Measurements from ENCODE around the gene CD248.
"Not testable (repeated sequence)": the region's sequence is repeated elsewhere in the genome, so short reads cannot be mapped to it uniquely, and the experiment has no call there.

CD248 gene, protein sequence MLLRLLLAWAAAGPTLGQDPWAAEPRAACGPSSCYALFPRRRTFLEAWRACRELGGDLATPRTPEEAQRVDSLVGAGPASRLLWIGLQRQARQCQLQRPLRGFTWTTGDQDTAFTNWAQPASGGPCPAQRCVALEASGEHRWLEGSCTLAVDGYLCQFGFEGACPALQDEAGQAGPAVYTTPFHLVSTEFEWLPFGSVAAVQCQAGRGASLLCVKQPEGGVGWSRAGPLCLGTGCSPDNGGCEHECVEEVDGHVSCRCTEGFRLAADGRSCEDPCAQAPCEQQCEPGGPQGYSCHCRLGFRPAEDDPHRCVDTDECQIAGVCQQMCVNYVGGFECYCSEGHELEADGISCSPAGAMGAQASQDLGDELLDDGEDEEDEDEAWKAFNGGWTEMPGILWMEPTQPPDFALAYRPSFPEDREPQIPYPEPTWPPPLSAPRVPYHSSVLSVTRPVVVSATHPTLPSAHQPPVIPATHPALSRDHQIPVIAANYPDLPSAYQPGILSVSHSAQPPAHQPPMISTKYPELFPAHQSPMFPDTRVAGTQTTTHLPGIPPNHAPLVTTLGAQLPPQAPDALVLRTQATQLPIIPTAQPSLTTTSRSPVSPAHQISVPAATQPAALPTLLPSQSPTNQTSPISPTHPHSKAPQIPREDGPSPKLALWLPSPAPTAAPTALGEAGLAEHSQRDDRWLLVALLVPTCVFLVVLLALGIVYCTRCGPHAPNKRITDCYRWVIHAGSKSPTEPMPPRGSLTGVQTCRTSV

DNA sequence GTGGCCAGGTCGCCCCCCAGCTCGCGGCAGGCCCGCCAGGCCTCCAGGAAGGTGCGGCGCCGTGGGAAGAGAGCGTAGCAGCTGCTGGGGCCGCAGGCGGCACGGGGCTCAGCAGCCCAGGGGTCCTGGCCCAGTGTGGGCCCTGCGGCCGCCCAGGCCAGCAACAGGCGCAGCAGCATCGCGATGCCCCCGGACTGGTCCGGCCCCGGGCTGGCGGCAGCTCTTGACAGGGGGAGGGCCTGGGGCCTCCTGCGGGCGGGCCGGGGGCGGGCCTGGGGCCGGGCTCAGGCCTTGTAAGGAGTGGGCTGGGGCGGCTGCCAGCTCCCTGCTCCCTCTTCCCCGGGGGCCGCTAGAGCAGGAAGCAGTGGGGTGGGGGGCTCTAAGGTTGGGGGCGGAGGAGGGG is at the start of gene CD248:
Gene CD248 (minus strand): TSS at position 196 of the 403 bp plus-strand sequence. CDS start 17 bp downstream, at position 179.
- no peak for DNase-seq

DNA sequence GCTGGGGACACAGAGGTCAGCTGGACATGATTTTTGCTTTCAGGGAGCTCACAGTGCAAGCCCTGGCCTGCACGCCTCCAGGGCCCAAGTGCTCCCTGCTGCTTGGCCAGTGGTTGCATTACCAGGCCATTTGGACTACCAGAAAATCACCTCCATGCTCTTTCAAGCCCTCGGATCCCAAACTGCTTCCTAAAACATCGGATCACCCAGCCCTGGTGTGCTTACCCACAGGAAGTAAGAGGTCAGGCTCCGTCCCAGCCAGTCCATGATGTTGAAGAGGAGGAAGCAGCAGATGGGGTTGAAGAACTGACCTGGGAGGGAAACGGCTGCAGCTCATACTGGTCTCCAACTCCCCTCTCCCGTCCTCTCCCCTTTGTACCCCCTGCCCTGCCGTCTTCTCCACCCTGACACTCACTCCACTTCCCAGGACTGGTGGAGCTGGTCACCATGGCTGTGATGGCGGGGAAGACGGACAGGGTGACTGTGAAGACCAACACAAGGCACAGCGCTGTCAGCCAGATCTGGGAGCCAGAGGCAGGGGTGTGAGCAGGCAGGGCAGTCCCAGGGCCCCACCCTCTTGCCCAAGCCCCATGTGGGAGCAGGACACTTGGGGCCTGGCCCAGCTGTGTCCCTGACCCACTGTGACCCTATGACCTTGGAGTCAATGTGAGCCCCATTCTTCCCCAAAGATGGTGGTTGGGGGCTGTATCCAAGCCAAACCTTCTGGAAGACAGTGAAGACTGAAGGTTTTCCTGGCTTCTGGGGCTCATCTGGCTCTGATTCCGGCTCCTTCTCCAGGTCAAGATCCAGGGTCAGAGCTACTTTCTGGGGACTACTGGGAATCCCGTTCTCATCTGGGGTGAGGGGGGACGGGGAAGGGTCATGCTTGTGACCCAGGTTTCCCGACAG is 49.1 kb upstream of the CD248 start:
- DNase-seq = no peak

DNA sequence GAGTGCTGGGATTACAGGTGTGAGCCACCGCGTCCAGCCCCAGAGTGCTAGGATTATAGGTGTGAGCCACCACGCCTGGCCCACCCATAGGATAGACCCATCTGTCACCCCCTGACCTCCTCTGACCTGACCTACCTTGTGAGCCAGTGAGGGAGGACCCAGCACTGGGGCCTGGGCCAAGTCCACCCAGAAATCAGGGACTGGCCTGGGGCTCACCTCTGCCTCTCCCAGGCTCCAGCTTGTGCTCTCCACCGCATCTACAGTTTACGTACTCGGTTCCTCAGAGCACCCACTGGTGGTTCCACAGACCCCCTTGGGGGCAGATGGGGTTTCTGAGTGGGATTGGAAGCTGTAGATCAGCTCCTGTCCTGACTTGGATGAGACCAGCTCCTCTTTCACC is 48.3 kb upstream of the CD248 start:
- DNase-seq = no peak

DNA sequence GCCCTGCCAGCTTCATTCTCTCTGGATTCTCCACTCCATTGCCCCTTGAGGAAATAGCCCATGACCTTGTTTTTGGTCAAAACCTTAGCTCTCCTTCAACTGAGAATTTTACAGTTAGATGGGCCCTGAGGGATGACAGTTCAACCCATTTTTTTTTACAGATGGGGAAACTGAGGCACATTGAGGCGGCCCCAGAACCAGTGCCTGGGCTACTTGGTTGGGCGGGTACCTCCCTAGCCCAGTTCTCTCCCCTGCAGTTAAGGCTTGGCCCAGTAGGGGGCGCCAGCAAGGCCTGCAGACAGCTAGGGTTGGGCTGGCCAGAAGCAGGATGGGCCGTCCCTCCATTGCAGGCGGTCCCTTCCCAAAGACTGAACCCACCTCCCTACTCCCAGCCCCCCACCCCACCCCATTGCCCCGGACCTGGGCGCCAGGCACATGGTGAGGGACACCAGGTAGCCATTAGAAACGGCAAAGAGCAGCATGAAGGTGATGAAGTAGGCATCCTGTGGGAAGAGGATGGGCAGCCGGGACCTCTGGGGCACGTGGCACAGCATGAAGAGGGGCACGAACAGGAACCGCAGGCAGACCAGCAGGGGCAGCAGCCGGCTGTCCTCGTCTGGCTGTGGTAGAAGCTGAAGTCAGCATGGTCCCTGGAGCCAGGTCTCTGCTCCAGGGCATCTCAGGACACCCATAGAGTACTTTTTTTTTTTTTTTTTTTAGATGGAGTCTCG is 47.1 kb upstream of the CD248 start:
- DNase-seq = peak; percentile 58

DNA sequence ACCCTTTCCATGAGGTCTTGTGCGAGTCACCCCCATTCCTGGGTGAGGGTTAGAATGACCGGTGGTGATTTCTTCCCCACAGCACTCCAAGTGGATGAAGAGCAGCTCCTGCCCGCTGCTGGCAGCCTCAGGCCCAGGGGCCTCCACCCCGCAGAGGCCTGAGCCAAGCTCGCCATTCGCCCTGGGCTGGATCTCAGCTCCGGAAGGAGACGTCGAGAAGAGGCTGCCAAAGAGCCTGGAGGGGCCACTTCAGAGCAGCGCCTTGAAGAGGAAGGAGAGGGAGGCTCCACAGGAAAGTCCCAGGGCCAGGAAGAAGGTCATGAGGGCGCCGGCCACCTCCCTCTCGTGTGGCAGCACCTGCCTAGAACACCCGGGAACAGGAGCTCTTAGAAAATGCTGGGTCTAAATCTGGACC is 46.4 kb upstream of the CD248 start:
- no peak for DNase-seq

DNA sequence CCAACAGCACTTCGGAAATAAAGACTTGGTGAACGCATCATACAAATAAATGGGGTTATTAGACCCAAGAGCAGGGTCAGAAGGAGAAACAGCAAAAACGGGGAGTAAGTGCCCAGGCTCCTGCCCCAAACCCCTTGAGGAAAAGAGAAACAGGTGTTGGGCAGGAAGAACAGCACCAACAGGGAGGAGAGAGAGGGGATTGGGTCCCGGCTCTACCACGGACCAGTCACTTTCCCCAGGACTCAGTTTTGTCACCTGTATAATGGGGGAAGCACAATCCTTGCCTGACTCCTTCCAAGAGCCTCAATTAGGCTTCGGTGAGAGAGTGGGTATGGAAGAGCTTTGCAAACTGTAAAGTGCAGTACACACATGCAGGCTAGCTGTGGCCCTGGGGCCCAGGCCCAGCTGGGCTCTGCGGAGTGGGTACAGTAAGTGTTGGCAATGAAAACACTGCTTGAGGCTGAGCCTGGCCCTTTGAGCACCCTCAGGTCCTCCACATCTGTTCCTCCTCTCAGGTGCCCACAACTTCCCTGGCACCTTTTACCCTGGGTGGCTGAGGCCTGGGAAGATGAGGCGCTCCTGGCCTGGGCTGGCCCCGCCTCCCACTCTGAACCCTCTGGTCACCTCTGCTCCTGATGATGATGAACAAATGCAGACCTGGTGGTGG is 45.8 kb upstream of the CD248 start:
- DNase-seq = no peak

DNA sequence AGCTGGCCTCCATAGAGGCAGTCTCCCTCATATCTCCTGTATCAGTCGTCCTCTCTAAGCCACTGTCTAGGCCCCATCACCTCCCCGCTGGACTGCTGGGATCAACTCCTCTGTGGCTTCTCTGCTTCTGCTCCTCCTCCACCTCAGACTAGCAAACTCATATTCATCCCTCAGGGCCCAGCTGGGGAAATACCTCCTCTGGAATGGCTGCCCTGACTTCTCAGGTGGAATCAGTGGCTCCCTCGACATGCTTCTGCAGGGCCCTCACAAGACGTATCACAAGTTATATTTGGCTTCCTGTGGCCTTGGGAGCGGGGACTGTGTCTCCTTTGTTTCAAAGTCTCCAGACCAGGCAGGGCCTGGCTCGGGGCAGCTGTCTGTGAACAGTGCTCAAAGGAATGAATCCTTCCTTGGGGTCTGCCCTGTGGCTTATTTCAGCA is 44.7 kb upstream of the CD248 start:
- DNase-seq = no peak

DNA sequence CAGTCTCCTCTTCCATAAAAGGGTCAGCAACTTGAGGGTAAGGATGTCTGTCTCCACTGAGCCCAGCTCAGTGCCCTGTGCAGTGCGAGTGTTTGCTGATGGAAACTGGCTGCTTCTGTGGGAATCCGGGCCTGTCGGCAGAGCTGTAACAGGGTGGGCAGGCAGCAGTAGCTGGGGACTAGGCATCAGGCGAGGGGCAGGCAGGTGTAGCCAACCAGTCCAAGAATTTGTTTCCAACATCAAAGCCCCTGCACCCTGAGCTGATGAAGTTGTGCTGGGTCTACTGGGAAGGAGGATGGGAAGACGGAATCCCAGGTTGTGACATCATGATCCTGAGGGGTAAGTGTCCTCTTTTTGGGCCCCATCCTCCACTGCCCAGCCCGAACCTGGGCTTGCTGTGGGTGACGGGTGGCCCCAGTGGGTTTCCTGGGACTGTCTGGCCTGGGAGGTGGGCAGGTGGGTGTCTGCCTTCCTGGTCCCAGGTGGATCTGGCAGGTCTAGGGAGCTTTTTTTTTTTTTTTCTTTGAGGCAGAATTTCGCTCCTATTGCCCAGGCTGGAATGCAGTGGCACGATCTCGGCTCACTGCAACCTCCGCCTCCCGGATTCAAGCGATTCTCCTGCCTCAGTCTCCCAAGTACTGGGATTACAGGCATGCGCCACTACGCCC is 43.7 kb upstream of the CD248 start:
- DNase-seq = no peak

DNA sequence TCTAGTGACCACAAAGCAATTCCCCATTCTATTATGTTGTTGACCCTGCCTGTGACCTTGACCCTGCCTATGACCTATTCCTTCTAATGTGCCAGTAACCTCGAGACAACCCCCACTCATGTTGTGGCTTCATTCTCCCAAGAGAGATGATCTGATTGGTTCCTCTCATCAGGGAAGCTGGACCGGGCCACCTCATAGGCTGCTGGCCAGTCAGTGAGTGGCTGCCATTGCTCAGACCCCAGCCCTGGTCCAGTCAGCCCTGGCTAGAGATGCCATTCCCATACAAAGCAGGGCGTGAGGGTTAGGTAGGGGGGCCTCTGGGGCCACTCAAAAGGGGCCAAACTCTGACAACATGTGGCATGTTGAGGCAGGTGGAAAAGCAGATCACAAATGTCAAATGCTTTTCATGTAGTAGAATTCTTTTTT is 42.8 kb upstream of the CD248 start:
- no peak for DNase-seq

DNA sequence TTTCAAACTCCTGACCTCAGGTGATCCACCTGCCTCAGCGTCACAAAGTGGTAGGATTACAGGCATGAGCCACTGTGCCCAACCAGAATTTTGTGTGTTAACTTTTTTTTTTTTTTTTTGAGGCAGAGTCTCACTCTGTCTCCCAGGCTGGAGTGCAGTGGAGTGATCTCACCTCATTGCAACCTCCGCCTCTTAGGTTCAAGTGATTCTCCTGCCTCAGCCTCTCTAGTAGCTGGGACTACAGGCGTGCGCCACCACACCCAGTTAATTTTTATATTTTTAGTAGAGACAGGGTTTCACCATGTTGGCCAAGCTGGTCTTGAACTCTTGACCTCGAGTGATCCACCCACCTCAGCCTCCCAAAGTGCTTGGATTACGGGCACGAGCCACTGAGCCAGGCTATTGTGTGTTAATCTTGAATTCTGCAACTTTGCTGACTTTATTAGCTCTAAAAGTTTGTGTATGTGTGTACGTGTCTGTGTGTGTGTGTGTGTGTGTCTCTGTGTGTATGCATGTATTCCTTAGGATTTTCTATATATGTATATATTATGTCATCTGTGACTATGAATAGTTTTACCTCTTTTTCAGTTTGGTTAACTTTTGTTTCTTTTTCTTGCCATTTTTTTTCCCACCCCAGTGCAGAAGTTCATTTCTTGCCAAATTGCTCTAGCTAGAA is 33.9 kb upstream of the CD248 start:
- not testable (repeated sequence) for DNase-seq

DNA sequence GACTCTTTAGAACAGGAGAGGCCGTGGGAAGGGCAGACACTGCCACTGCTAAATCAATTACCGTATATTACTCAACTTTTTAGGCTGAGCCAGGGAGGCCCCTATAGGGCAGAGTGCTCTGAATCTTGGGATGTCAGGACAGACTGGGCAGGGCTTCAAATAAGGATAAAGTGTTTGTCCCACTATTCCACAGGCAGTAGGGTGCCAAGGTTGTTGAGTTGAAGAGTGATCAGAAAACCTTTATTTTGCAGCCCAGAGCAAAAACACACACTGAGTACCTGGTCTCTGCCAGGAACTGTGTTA is 32.2 kb upstream of the CD248 start:
- no peak for DNase-seq

DNA sequence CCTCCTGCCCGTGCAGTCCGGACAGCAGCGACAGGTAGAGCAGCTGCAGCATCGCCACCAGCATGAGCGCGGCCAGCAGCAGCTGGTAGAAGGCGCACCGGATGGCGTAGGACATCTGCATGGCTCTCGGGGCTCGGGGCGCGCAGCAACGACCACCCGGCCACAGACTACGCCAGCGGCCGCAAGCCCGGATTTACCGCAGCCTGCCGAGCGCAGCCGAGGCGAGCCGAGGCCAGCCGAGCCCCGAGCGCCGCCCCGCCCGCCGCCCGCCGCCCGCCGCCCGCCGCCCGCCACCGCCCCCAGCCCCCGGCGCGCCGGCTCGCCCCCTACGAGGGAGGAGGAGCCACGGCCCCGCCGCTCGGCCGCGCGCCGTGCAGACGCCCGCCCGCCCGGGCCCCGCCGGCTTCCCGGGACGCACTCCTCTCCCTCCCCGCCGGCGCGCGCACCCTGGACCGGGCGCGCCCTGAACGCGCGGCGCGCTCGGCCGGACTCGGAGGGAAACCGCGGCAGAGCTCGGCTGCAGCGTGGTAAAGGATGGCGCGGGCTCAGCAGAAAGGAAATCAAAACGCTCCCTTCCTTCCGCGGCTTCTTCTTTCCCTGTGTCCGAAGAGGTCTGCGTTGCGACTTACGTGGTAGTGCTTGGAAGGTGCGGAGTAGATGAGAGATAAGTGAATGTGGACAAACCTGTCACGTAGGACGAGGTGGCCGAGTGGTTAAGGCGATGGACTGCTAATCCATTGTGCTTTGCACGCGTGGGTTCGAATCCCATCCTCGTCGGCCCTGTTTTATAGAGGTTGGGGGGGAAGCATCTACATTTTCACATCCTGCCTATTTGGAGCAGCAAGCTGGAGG is 30.8 kb upstream of the CD248 start, which contains the start of gene B4GAT1:
Gene B4GAT1 (minus strand): TSS at position 205 of the 852 bp plus-strand sequence. CDS start 84 bp downstream, at position 121.
- peak; percentile 76 for DNase-seq

DNA sequence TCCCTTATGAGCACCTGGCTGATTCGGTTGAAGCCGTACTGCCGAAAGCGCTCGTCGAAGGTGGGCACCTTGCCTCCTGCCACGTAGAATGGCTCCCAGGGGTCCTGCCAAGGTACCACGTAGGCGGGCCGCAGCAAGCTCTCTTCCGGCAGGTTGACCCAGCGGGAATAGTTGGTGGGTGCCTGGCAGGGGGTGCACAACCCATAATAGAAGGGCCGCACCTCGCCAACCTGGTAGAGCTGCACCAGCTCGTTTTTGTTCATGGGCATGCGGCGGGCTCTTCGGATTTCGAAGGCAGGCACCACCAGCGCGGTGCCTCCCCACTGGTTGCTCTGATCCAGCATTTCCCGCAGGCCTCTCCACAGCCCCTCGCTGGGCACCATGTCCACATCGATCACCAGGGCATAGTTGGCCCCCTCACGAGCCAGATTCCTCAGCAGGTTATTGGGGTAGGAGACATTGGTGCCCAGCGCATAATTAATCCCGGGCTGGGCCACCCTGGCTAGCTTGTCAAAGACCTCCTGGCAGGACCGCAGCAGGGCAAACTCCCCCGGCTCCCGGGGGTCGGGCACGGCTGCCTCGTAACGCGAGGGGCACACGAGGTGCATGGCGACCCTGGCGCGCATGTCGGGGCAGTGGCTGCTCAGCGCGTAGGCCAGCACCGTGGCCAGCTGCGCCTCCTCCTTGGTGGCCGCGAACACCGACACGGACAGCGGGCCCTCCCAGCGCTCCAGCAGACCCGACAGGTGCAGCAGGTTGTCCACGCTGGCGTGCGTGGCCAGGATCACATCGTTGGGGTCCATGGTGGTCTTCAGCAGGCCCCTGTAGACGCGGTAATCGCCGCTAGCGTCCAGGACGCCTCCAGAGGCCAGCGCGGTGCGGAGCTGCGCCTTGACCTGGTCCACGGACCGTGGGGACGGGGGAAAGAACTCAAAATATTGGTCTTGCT is 29.9 kb upstream of the CD248 start:
- no peak for DNase-seq

DNA sequence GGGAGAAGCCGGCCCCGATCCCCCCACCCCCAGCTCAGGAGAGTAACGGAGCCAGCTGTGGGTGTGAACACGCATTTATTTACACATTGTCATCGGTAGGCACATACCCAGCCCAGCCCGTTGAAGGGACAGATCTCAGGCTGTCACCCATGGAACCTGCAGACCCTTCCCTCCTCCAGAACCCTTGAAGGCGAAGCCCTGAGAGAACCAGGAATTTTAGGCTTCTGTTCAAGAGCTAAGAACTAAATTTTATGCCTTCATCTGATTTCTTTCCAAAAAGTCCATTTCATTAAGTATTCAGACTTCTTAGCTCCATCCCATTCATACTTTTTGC is 28.4 kb upstream of the CD248 start:
- DNase-seq = no peak

DNA sequence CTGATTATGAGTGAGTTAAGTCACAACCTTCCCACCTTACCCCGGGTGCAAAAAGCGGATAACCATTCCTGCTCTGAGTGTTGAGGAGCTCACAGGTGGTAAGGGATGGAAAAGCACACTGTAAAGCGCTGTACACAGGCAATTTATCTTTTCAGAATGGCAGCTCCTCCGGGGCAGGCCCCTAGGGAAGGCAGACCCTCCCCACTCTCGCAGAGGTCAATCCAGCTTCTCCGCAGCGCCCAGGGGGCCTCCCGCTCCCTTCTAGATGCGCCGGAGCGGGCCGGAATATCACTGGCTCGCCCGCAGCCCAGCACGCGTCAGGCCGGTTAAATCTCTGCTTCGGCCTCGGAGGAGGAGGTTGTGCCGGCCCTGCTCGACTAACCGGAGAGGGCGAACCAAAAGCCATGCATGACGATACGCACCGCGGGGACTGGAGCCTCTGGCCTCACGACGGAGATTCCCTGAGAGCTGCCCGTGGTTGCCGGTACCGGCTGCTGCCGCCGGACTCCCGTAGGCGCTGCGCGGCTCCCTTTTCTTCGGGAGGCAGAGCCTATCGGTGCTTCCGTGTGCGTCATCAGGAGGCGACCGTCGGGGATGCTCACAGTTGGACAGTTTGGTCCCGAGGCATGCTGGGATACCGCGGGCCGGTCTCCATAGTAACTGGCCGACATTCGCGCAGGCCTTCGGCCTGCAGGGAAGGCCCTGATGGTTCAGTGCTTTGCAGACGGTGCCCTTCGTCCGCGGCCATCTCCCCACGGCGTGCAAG is 27.9 kb upstream of the CD248 start, which contains the start of gene BRMS1:
Gene BRMS1 (minus strand): TSS at position 555 of the 766 bp plus-strand sequence. CDS start 2,870 bp downstream, outside the sequence.
- DNase-seq = peak; percentile 96

DNA sequence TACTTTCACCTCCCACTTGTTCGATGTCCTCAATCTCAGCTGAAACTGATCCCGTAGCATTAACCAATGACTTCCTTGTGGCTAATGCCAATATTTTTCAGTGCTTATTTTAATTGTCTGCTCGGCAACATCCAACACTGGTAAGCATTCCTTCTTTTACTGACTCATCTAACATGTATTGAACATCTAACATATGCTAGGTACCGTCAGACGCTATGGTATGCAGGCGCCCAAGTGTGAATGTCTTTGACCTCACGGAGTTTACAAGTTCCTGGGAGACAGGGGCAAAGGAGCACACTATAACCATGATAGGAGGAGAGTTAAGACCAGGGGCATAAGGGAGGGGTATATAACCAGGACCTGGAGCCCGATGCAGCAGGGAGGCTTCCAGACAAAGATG is 26.3 kb upstream of the CD248 start:
- DNase-seq = no peak

DNA sequence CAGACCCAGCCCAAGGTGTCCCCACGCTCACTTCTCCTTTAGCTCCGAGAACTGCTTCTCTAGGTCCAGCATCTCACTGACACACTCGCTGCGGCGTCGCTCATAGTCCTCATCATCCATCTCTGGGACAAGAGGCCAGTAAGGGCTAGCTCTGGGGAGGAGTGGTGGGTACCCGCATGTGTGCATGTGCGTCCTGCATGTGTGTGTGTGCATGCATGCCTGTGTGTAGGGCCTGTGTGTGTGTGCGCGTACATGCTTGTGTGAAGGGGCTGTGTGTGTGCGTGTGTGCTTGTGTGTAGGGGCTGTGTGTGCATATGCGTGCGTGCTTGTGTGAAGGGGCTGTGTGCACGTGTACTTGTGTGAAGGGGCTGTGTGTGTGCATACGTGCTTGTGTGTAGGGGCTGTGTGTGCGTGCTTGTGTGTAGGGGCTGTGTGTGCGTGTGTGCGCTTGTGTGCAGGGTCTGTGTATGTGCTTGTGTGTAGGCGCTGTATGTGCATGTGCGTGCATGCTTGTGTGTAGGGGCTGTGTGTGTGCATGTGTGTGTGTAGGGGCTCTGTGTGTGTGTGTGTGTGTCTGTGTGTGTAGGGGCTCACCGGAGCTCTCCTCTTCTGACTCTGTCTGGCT is 24.8 kb upstream of the CD248 start:
- DNase-seq = no peak

Measured in stimulated activated naive CD4-positive, alpha-beta T cell treated with Interleukin-2 at 50 U/mL for 16 hours (primary cell).